ENCODE results near the gene TP53.

DNA sequence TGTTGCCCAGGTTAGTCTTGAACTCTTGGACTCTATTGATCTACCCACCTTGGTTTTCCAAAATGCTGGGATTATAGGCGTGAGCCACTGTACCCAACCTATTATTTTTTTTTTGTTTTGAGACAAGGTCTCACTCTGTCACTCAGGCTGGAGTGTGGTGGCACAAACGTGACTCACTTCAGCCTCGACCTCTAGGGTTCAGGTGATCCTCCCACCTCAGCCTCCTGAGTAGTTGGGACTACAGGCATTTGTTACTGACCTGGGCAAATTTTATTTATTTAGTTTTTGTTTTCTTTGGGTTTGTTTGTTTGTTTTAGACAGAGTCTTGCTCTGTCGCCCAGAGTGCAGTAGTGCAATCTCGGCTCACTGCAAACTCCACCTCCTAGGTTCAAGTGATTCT lies 63.6 kb downstream of the TP53 start:
- TF ChIP-seq POLR2A (IDR thresholded peaks at IDR 0.05; ENCODE audit: low read length): no peak
- no peak for TF ChIP-seq GATA1 (IDR thresholded peaks at IDR 0.05; ENCODE audit: low read depth, low read length)
